Prostate gland (tissue), 2 donors: Measurements from ENCODE around the gene MGP. TPM values are rescaled to one million over a fixed set of nuclear protein-coding genes. Genes with fewer than 3 reads are reported as not detected.

Experiments
- DNase-seq: peaks from one replicate; pipeline ENCODE4 v3.0.0-alpha.2; 2019; ENCODE audit warnings: low spot score
- H3K27ac ChIP-seq, 2 donors: fragments of 200-600 bp; sonication (generic); 2 replicates each; pipeline ENCODE4 v1.5.1; 2017 to 2019
- H3K27me3 ChIP-seq: fragments of 200-600 bp; sonication (generic); replicated peaks from 2 replicates; pipeline ENCODE4 v1.5.1; 2019; ENCODE audit not compliant: insufficient read depth
- H3K36me3 ChIP-seq, 2 donors: fragments of 200-600 bp; sonication (generic); 1 replicate in 1 of 2; 2 replicates in 1 of 2; pipeline versions ENCODE4 v1.5.1 to v1.8.1; 2017 to 2019
- H3K4me1 ChIP-seq: fragments of 200-600 bp; sonication (generic); replicated peaks from 2 replicates; pipeline ENCODE4 v1.5.1; 2019
- H3K4me3 ChIP-seq, 2 donors: fragments of 200-600 bp; sonication (generic); 2 replicates each; pipeline ENCODE4 v1.5.1; 2017 to 2019
- H3K9me3 ChIP-seq: fragments of 200-600 bp; sonication (generic); 2 replicates; pipeline ENCODE4 v1.5.1; 2017
- CTCF ChIP-seq, 4 experiments: fragments of 200-600 bp in 2 of 4; fragments of 450-650 bp in 2 of 4; sonication (generic) in 2 of 4; IDR thresholded peaks; 1 replicate in 3 of 4; 2 replicates in 1 of 4; pipeline ENCODE4 v1.5.1; 2016 to 2019; ENCODE audit warnings: antibody characterized with exemption in 4 of 4, mild to moderate bottlenecking in 2 of 4, moderate library complexity in 2 of 4
- POLR2A ChIP-seq: fragments of 450-650 bp; IDR thresholded peaks from one replicate; pipeline ENCODE4 v1.6.1; 2016; ENCODE audit warnings: antibody characterized with exemption, mild to moderate bottlenecking
- POLR2AphosphoS5 ChIP-seq: sonication (generic); formaldehyde crosslinking; IDR thresholded peaks from one replicate; pipeline ENCODE4 v1.6.1; 2017; ENCODE audit warnings: antibody characterized with exemption
- WGBS: methylation state at CpG from one replicate; pipeline ENCODE4 v1.1.5; 2018; 5-methylcytosine and 5-hydroxymethylcytosine counted together
- intact Hi-C: fragments of 100-400 bp; cut with DNase I; formaldehyde crosslinking; loops from one replicate; pipeline ENCODE4 v1.14.2; 2022
- total RNA-seq, 2 donors: library from RNA; depleted of rRNA; stranded (reverse); fragments of >200 nt; gene quantifications; one replicate each; pipeline ENCODE4 v1.1.0, GENCODE V29; 2016

Gene MGP
- total RNA-seq, 2 donors from 2014 or later: 233 to 388 TPM

GRCh38 chr12:14931359-14931758 lies 45.7 kb upstream of the MGP start:
- Histone ChIP-seq H3K4me1 (no peaks in the 10 kb centered on the region), H3K9me3 (no peaks in the 10 kb centered on the region), H3K36me3 (no peaks in the 10 kb centered on the region), H3K4me3 (no peak overlapping the region), H3K27ac (no peak overlapping the region), H3K27me3 (no peaks in the 10 kb centered on the region)
- TF ChIP-seq CTCF (IDR thresholded peaks at IDR 0.05): no peak
- no peak for TF ChIP-seq POLR2AphosphoS5
- TF ChIP-seq POLR2A: no peak
- no peak for DNase-seq
- intact Hi-C loops: loop anchor here (5.0 kb wide), 1 partner anchor 66 kb away; no protein-coding TSS in a partner anchor
- 68% methylated on average over 4 of the region's 4 CpGs for WGBS

- Histone ChIP-seq H3K27ac (no peak overlapping the region), H3K9me3 (no peaks in the 10 kb centered on the region), H3K27me3 (no peaks in the 10 kb centered on the region), H3K4me3 (no peak overlapping the region), H3K36me3 (no peaks in the 10 kb centered on the region), H3K4me1 (no peaks in the 10 kb centered on the region)
- DNase-seq: no peak
- TF ChIP-seq CTCF (IDR thresholded peaks at IDR 0.05) (peak in 2 of 4 experiments; percentile 36 to 50), POLR2AphosphoS5 (peak; percentile 10), POLR2A (no peak)
- intact Hi-C loops: loop anchor here (5.0 kb wide), 1 partner anchor 67 kb away; no protein-coding TSS in a partner anchor
These were observed 44.6 kb upstream of the MGP start for GRCh38 chr12:14930299-14930698.

- H3K4me3 ChIP-seq: no peak overlapping the region
- H3K4me1 ChIP-seq: no peaks in the 10 kb centered on the region
- H3K36me3 ChIP-seq: no peaks in the 10 kb centered on the region
- H3K27me3 ChIP-seq: no peaks in the 10 kb centered on the region
- H3K9me3 ChIP-seq: no peaks in the 10 kb centered on the region
- peak; percentile 83 for TF ChIP-seq POLR2AphosphoS5
- TF ChIP-seq CTCF (IDR thresholded peaks at IDR 0.05): no peak
- intact Hi-C loops: no loop called here
- H3K27ac ChIP-seq: peak overlapping the region in 1 of 2 donors; percentile 15
- WGBS: 10% methylated on average over 4 of the region's 4 CpGs
- peak; percentile 79 for DNase-seq
These were observed 43.3 kb upstream of the MGP start for GRCh38 chr12:14928931-14929330.

GRCh38 chr12:14927267-14927666 lies 41.6 kb upstream of the MGP start:
- no peaks in the 10 kb centered on the region for H3K36me3 ChIP-seq
- DNase-seq: no peak
- 89% methylated on average over 3 of the region's 3 CpGs for WGBS
- H3K27ac ChIP-seq: no peak overlapping the region
- H3K9me3 ChIP-seq: no peaks in the 10 kb centered on the region
- H3K4me3 ChIP-seq: no peak overlapping the region
- no peaks in the 10 kb centered on the region for H3K27me3 ChIP-seq
- TF ChIP-seq CTCF (IDR thresholded peaks at IDR 0.05): no peak
- no peak for TF ChIP-seq POLR2A
- no peak for TF ChIP-seq POLR2AphosphoS5
- intact Hi-C loops: no loop called here
- no peaks in the 10 kb centered on the region for H3K4me1 ChIP-seq

- Histone ChIP-seq H3K36me3 (no peaks in the 10 kb centered on the region), H3K4me1 (no peaks in the 10 kb centered on the region), H3K9me3 (no peaks in the 10 kb centered on the region), H3K27me3 (no peaks in the 10 kb centered on the region), H3K27ac (no peak overlapping the region), H3K4me3 (no peak overlapping the region)
- TF ChIP-seq POLR2AphosphoS5 (no peak), CTCF (IDR thresholded peaks at IDR 0.05) (no peak), POLR2A (no peak)
- intact Hi-C loops: no loop called here
- 89% methylated on average over 3 of the region's 3 CpGs for WGBS
- DNase-seq: no peak
These were observed 38.9 kb upstream of the MGP start for GRCh38 chr12:14924541-14924940.
